Suprapubic skin (tissue), 4 donors: ENCODE measurements around the gene FBXO42. TPM values are rescaled to one million over a fixed set of nuclear protein-coding genes. Genes with fewer than 3 reads are reported as not detected.

Experiments
- DNase-seq, 2 donors: peaks; one replicate each; pipeline ENCODE4 v3.0.0-alpha.2; 2019; ENCODE audit warnings: low spot score in 2 of 2
- H3K27ac ChIP-seq: fragments of 200-600 bp; sonication (generic); one replicate; pipeline ENCODE4 v1.5.1; 2019
- H3K27me3 ChIP-seq: fragments of 200-600 bp; sonication (generic); one replicate; pipeline ENCODE4 v1.5.1; 2019
- H3K36me3 ChIP-seq: fragments of 200-600 bp; sonication (generic); one replicate; pipeline ENCODE4 v1.5.1; 2019
- H3K4me1 ChIP-seq: fragments of 200-600 bp; sonication (generic); one replicate; pipeline ENCODE4 v1.5.1; 2019
- H3K4me3 ChIP-seq: fragments of 200-600 bp; sonication (generic); one replicate; pipeline ENCODE4 v1.5.1; 2019; ENCODE audit warnings: mild to moderate bottlenecking
- H3K9me3 ChIP-seq: fragments of 200-600 bp; sonication (generic); one replicate; pipeline ENCODE4 v1.5.1; 2019
- EP300 ChIP-seq: sonication (generic); formaldehyde crosslinking; IDR thresholded peaks from one replicate; pipeline ENCODE4 v1.6.1; 2017; ENCODE audit warnings: antibody characterized with exemption
- POLR2A ChIP-seq, 2 donors: fragments of 450-650 bp; IDR thresholded peaks; one replicate each; pipeline ENCODE4 v1.6.1; 2017; ENCODE audit warnings: antibody characterized with exemption in 2 of 2, mild to moderate bottlenecking in 2 of 2, moderate library complexity in 2 of 2
- POLR2AphosphoS5 ChIP-seq, 3 donors: sonication (generic); formaldehyde crosslinking; IDR thresholded peaks; one replicate each; pipeline ENCODE4 v1.6.1; 2017; ENCODE audit warnings: antibody characterized with exemption in 3 of 3
- WGBS: methylation state at CpG from one replicate; pipeline ENCODE4 v1.1.5; 2018; 5-methylcytosine and 5-hydroxymethylcytosine counted together
- total RNA-seq, 4 donors: library from RNA; depleted of rRNA; stranded (reverse); fragments of >200 nt; gene quantifications; one replicate each; pipeline ENCODE4 v1.1.0, GENCODE V29; 2016
- TF ChIP-seq, protein P1 (sequence below), 2 donors: fragments of 200-600 bp in 1 of 2; fragments of 450-650 bp in 1 of 2; sonication (generic) in 1 of 2; IDR thresholded peaks; one replicate each; pipeline ENCODE4 v1.5.1; 2016 to 2019; ENCODE audit warnings: antibody characterized with exemption in 2 of 2, mild to moderate bottlenecking in 1 of 2, moderate library complexity in 1 of 2

FBXO42 gene
- total RNA-seq, 4 donors from 2014 or later: 51.1 to 61.4 (median 55.5) TPM

DNA sequence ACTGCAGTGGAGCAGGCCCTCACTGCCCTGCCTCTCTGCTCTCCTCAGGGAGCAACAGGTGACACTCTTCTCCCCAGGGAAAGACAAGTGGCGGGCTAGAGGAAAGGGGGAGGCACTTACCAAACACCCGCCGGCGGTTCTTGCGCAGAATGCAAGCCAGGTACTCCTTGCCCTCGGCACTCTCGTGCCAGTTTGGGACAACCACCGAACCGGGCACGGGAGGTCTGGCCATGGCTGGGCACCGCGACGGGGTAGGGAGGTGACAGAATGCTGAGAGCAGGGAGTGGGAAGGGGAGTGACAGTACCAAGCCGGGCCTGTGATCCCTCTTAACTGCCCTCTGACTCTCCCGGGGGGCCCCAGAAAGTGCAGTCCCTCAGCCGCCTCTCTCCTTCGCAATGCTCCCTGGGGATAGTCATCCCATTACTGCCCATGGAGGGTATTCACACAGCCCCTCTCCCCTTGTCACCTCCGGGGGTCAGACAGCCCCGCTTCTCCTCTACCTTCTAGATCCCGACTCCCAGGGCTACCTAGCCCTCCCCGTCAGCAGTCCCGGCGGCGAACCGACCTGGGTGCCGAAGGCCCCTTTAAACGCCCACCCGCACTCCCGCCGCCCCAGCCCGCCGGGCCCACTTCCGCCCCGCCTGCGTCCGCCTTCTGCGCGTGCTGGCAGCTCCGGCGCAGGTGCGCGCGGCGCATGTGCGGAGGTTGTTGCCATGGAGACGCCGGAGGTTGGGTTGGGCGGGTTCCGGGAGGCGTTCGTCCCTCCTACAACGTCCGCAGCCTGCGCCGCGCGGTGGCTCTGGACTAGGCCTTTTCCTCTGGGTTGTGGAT lies 115.6 kb downstream of the FBXO42 start, which contains the start of gene CPLANE2:
CPLANE2 (minus strand) TSS at position 673 of the 832 bp plus-strand sequence; CDS start at position 232, 441 bp downstream.
- peaks cover 33% of the 10 kb centered on the region for H3K4me1 ChIP-seq
- peak within 1 kb of the TSS; percentile 68 for H3K4me3 ChIP-seq
- peak; percentile 97 for DNase-seq
- TF ChIP-seq POLR2AphosphoS5 (IDR thresholded peaks at IDR 0.05): no peak
- no peak for TF ChIP-seq EP300
- TF ChIP-seq, protein P1, sequence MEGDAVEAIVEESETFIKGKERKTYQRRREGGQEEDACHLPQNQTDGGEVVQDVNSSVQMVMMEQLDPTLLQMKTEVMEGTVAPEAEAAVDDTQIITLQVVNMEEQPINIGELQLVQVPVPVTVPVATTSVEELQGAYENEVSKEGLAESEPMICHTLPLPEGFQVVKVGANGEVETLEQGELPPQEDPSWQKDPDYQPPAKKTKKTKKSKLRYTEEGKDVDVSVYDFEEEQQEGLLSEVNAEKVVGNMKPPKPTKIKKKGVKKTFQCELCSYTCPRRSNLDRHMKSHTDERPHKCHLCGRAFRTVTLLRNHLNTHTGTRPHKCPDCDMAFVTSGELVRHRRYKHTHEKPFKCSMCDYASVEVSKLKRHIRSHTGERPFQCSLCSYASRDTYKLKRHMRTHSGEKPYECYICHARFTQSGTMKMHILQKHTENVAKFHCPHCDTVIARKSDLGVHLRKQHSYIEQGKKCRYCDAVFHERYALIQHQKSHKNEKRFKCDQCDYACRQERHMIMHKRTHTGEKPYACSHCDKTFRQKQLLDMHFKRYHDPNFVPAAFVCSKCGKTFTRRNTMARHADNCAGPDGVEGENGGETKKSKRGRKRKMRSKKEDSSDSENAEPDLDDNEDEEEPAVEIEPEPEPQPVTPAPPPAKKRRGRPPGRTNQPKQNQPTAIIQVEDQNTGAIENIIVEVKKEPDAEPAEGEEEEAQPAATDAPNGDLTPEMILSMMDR (IDR thresholded peaks at IDR 0.05): no peak
- peak in 1 of 2 donors; percentile 32 for TF ChIP-seq POLR2A (IDR thresholded peaks at IDR 0.05)
- no peaks in the 10 kb centered on the region for H3K9me3 ChIP-seq
- peaks cover 4% of the 10 kb centered on the region for H3K36me3 ChIP-seq
- H3K27ac ChIP-seq: peak within 1 kb of the TSS; percentile 93
- WGBS: under 1% methylated on average over 54 of the region's 57 CpGs
- no peaks in the 10 kb centered on the region for H3K27me3 ChIP-seq

DNA sequence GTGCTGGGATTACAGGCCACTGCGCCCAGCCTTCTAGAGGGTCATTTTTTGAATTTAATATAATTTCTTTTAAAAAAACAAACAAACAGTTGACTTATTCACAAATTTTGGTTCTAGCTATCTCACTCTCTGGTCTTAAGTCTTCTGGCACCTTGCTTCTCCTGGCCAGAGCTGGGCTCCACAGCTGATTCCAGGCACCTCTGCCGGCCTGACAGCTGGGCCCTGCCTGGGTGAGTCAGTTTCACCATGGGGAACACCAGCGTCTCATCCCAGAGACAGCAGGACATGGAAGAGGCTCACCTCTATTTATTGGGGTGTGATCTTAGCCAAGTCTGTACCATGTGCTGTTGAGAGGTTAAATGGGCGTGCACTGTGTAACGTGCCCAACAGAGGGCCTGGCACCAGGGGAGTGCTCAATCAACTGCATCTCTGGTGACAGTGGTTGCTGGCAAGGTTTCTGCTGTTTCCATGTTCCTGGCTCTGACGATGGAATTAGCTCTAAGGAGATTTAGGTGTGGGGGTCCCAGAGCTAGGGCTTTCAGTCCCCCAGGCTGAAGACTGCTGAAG lies 116.3 kb downstream of the FBXO42 start:
- H3K27me3 ChIP-seq: no peaks in the 10 kb centered on the region
- H3K4me1 ChIP-seq: peaks cover 33% of the 10 kb centered on the region
- peak overlapping the region; percentile 93 for H3K27ac ChIP-seq
- H3K4me3 ChIP-seq: peak overlapping the region; percentile 68
- H3K36me3 ChIP-seq: peaks cover 4% of the 10 kb centered on the region
- no peak for TF ChIP-seq POLR2A (IDR thresholded peaks at IDR 0.05)
- TF ChIP-seq, protein P1 (IDR thresholded peaks at IDR 0.05): peak; percentile 24 to 31
- 36% methylated on average over 6 of the region's 6 CpGs for WGBS
- DNase-seq: no peak
- H3K9me3 ChIP-seq: no peaks in the 10 kb centered on the region

DNA sequence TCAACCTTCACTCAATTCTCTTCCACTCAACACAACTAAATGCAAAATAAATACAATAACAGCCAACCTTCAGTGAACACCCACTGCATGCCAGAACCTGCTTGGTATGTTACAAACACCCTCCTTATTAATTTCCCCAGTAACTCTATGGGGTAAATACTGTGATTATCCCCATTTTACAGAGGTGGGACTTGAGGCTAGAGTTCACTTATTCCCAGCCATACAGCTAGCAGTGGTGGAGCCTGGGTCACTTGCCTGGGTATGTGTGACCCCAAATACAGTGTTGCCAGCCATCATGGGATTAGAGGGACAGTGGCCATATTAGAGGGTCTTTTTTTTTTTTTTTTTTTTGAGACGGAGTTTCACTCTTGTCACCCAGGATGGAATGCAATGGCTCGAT lies 116.9 kb downstream of the FBXO42 start:
- WGBS: 95% methylated on average over 2 of the region's 2 CpGs
- Histone ChIP-seq H3K9me3 (no peaks in the 10 kb centered on the region), H3K36me3 (peaks cover 4% of the 10 kb centered on the region), H3K27ac (no peak overlapping the region), H3K4me1 (peaks cover 33% of the 10 kb centered on the region), H3K27me3 (no peaks in the 10 kb centered on the region), H3K4me3 (no peak overlapping the region)
- TF ChIP-seq POLR2A (IDR thresholded peaks at IDR 0.05) (no peak), POLR2AphosphoS5 (IDR thresholded peaks at IDR 0.05) (no peak), EP300 (no peak)
- TF ChIP-seq, protein P1 (IDR thresholded peaks at IDR 0.05): no peak
- no peak for DNase-seq

GRCh38 chr1:16233431-16233830 lies 118.8 kb downstream of the FBXO42 start:
- 100% methylated on average over 2 of the region's 8 CpGs for WGBS
- no peak for DNase-seq
- no peak overlapping the region for H3K4me3 ChIP-seq
- H3K9me3 ChIP-seq: no peaks in the 10 kb centered on the region
- peaks cover 33% of the 10 kb centered on the region for H3K4me1 ChIP-seq
- no peaks in the 10 kb centered on the region for H3K27me3 ChIP-seq
- H3K36me3 ChIP-seq: peaks cover 4% of the 10 kb centered on the region
- TF ChIP-seq, protein P1 (IDR thresholded peaks at IDR 0.05): no peak
- TF ChIP-seq POLR2A (IDR thresholded peaks at IDR 0.05): no peak
- TF ChIP-seq POLR2AphosphoS5 (IDR thresholded peaks at IDR 0.05): no peak
- TF ChIP-seq EP300: no peak
- H3K27ac ChIP-seq: no peak overlapping the region

DNA sequence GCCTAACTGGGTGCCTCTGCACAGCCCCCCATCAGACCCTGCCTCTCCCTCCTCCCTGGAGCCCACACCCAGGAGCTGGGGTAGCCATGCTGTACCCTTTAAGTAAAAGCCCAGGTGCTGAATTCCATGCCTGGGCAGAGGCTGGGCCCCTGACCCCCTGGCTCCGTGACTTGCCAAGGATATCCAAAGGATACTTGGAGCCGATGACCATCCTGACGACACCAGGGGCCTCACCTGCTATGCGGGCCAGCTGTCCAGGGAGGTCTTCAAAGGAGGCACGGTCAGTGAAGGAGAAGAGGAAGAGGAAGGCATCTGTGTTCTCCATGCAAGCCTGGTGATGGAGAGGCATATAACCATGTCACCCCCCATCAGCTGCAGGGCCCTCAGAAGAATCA lies 120.0 kb downstream of the FBXO42 start:
- TF ChIP-seq POLR2A (IDR thresholded peaks at IDR 0.05) (no peak), EP300 (no peak), POLR2AphosphoS5 (IDR thresholded peaks at IDR 0.05) (no peak)
- TF ChIP-seq, protein P1 (IDR thresholded peaks at IDR 0.05): no peak
- Histone ChIP-seq H3K4me3 (no peak overlapping the region), H3K4me1 (peaks cover 26% of the 10 kb centered on the region), H3K27ac (no peak overlapping the region), H3K9me3 (no peaks in the 10 kb centered on the region), H3K27me3 (peaks cover 5% of the 10 kb centered on the region), H3K36me3 (peaks cover 4% of the 10 kb centered on the region)
- no peak for DNase-seq
- 88% methylated on average over 5 of the region's 5 CpGs for WGBS
